BLaER1 treated with 17β-estradiol and CSF1 and Interleukin-3, amounts not matched to agents 10 nM and 100 nM (cell line): ENCODE data around the gene WWOX.

Source experiments
- H3K27ac ChIP-seq, 11 experiments: shearing (Covaris generic); formaldehyde crosslinking; 2 replicates each; pipeline ENCODE4 v1.8.1; 2022
- H3K27me3 ChIP-seq, 11 experiments: shearing (Covaris generic); formaldehyde crosslinking; 2 replicates each; pipeline ENCODE4 v1.8.1; 2022
- H3K36me3 ChIP-seq, 11 experiments: shearing (Covaris generic); formaldehyde crosslinking; 2 replicates each; pipeline ENCODE4 v1.8.1; 2022
- H3K4me1 ChIP-seq, 10 experiments: shearing (Covaris generic); formaldehyde crosslinking; 2 replicates each; pipeline ENCODE4 v1.8.1; 2022
- H3K4me2 ChIP-seq, 11 experiments: shearing (Covaris generic); formaldehyde crosslinking; 2 replicates each; pipeline ENCODE4 v1.8.1; 2022
- H3K4me3 ChIP-seq, 10 experiments: shearing (Covaris generic); formaldehyde crosslinking; 2 replicates each; pipeline ENCODE4 v1.8.1; 2022
- H3K9ac ChIP-seq, 11 experiments: shearing (Covaris generic); formaldehyde crosslinking; 2 replicates each; pipeline ENCODE4 v1.8.1; 2022
- H3K9me3 ChIP-seq, 11 experiments: shearing (Covaris generic); formaldehyde crosslinking; replicated peaks in 1 of 11; 2 replicates each; pipeline ENCODE4 v1.8.1; 2022
- H4K20me1 ChIP-seq, 11 experiments: shearing (Covaris generic); formaldehyde crosslinking; 2 replicates each; pipeline ENCODE4 v1.8.1; 2022
- Cebpa-rat ChIP-seq, 11 experiments: shearing (Covaris generic); IDR thresholded peaks; 2 replicates each; pipeline ENCODE4 v1.8.1; 2022

Gene WWOX

DNA sequence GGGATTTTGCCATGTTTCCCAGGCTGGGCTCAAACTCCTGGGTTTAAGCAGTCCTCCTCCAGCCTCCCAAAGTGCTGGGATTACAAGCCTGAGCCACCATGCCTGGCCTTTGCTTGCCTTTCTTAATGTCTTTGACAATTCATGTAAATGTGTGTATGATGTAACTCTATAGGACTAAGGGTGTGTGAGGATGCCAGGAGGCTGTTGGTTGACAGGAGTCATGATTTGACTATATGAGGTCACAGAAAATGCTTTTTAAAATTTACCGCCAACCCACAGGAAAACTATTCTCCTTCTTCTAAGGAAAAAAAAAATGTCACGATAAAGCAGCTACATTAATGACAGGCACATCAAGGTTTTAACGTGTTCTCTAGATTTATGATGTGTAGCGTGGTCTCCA lies 118.8 kb downstream of the WWOX start:
- H3K27ac ChIP-seq: no peak overlapping the region
- H3K4me3 ChIP-seq: no peak overlapping the region

DNA sequence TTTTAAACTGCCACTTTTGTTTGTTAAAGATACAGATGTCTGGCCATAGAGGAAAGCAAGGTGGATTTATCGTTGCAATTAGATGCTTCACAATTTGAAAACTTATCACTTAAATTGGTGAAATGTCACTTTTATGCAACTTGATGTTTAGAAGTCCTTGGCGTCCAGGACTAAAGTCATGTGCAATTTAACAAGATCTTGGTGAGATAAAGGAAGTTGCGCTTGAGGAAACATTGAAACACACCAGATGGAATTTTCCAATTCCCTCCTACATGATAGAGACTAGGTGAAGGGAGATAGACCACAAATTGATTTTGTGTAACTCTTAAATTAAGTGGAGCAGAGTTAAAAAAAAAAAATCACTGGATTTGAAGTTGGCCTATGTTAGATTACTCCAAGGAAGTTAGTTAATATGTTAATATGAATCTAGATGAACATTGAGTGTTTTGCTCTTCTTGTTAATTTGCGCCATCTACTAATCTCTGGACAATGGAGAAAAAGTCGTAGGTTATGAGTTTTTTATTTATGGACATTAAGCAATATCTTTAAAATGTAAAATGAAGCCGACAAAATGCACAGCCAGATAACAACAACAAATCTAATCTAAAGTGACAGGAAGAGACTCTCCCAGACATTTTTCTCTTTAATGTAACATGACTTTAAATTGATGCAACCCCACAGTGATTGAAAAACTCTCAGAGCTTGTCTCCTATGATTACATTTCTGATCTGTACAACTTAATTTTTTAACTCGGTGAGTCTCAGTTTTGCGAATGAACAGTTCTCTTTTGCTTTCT lies 119.6 kb downstream of the WWOX start:
- Histone ChIP-seq H3K9me3 (peaks cover 0 to 10% (median 0%) of the 10 kb centered on the region in 11 experiments; a peak in 3 of 22 replicates), H3K4me2 (no peak overlapping the region), H3K4me3 (no peak overlapping the region), H3K27ac (no peak overlapping the region), H4K20me1 (no peaks in the 10 kb centered on the region), H3K9ac (no peak overlapping the region), H3K36me3 (no peaks in the 10 kb centered on the region), H3K4me1 (peaks cover 0 to 9% (median 0%) of the 10 kb centered on the region in 10 experiments; a peak in 3 of 20 replicates), H3K27me3 (no peaks in the 10 kb centered on the region)
- no peak for TF ChIP-seq Cebpa-rat (IDR thresholded peaks at IDR 0.05)

More for the DNA sequence above, 118.8 kb downstream of the WWOX start:
- Histone ChIP-seq H3K27me3 (no peaks in the 10 kb centered on the region), H4K20me1 (no peaks in the 10 kb centered on the region), H3K9me3 (peaks cover 0 to 10% (median 0%) of the 10 kb centered on the region in 11 experiments; a peak in 3 of 22 replicates), H3K9ac (no peak overlapping the region), H3K4me2 (no peak overlapping the region), H3K36me3 (no peaks in the 10 kb centered on the region), H3K4me1 (peaks cover 0 to 9% (median 0%) of the 10 kb centered on the region in 10 experiments; a peak in 3 of 20 replicates)
- no peak for TF ChIP-seq Cebpa-rat (IDR thresholded peaks at IDR 0.05)

DNA sequence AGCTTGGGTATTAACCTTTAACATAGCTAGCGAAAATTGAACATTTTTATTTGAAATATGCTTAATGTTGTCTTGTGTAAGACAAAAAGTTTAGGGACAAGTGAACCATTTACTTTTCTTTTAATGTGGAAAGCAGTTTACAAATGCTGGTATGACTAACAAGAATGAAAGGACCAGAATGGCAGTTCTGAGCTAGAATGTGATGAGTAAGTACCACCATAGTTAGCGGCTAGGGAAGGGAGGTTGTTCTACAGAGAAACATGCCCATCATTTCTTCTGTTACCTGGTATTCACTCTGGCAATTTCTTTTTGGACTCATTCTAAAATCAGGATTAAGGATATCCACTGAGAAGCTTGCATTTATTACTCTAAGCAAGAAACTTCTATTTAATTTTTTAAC lies 121.1 kb downstream of the WWOX start:
- H3K27me3 ChIP-seq: no peaks in the 10 kb centered on the region
- H3K9ac ChIP-seq: no peak overlapping the region
- H3K4me1 ChIP-seq: peaks cover 0 to 9% (median 0%) of the 10 kb centered on the region in 10 experiments; a peak in 3 of 20 replicates
- no peak overlapping the region for H3K27ac ChIP-seq
- no peaks in the 10 kb centered on the region for H3K36me3 ChIP-seq
- H4K20me1 ChIP-seq: no peaks in the 10 kb centered on the region
- H3K9me3 ChIP-seq: peaks cover 0 to 1% (median 0%) of the 10 kb centered on the region in 11 experiments; a peak in 1 of 22 replicates
- no peak overlapping the region for H3K4me3 ChIP-seq
- no peak for TF ChIP-seq Cebpa-rat (IDR thresholded peaks at IDR 0.05)
- H3K4me2 ChIP-seq: no peak overlapping the region

DNA sequence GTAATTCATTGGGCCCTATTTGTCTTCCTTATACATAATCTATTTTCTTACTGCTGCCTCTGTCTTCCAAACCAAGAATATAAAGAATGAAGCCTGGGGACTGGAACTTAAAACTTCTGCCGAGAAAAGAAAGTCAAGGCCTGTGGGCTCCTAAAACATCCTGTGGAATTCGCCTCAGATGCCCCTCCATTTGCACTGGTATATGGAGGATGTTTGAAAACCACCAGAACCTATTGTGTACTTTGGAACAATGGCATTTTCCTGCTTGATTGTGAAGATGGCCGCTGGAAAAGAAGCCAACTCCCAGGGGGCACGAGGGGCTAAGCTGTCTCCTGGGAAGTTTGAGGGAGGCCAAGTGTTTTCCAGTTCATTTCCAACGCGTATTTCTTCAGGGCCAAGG lies 122.4 kb downstream of the WWOX start:
- Histone ChIP-seq H3K27me3 (no peaks in the 10 kb centered on the region), H3K27ac (no peak overlapping the region), H3K36me3 (no peaks in the 10 kb centered on the region), H3K9ac (no peak overlapping the region), H3K4me3 (no peak overlapping the region), H4K20me1 (no peaks in the 10 kb centered on the region), H3K4me1 (peaks cover 0 to 9% (median 0%) of the 10 kb centered on the region in 10 experiments; a peak in 3 of 20 replicates), H3K9me3 (no peaks in the 10 kb centered on the region), H3K4me2 (no peak overlapping the region; a peak in 1 of 22 replicates)
- no peak for TF ChIP-seq Cebpa-rat (IDR thresholded peaks at IDR 0.05)

DNA sequence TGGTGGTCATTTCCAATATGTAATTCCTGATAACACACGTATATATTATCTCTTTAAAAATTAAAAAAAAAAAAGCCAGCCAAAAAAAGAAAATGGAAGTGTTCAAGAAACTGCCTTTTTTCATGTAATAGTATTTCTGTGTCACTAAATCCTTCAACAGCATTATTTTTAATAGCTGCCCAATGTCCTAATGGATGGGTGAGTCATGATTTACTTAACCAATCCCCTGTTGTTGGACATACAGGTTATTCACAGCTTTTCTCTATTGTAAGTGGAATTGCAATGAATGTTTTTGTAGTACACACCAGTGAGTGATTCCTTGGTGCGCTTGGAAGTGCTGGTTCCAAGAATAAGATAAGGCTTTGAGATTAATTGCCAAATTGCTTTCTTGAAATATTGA lies 124.9 kb downstream of the WWOX start:
- H3K4me1 ChIP-seq: peaks cover 0 to 9% (median 4%) of the 10 kb centered on the region in 10 experiments; a peak in 7 of 20 replicates
- H4K20me1 ChIP-seq: no peaks in the 10 kb centered on the region
- no peaks in the 10 kb centered on the region for H3K27me3 ChIP-seq
- H3K9me3 ChIP-seq: no peaks in the 10 kb centered on the region
- H3K4me2 ChIP-seq: no peak overlapping the region
- H3K36me3 ChIP-seq: no peaks in the 10 kb centered on the region
- TF ChIP-seq Cebpa-rat (IDR thresholded peaks at IDR 0.05): no peak
- H3K9ac ChIP-seq: no peak overlapping the region
- H3K27ac ChIP-seq: no peak overlapping the region
- no peak overlapping the region for H3K4me3 ChIP-seq

DNA sequence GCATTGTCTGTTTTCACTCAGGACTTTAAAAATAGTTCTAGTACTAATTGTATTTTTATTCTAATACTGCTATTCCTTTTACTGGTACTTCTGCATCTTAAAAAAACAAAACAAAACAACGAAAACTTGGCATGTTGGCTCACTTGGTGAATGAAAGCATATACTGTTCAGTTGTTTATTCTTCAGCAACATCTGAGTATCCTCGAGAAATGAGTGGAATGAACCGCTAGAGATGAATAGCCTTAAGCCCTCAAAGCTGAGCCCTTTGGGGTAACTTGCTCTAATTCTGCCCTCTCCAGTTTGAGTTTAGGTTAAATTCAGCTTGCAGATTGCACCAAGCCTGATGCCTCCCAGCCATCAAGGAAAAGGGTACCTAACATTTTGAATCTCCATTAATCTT lies 126.5 kb downstream of the WWOX start:
- Histone ChIP-seq H3K27me3 (no peaks in the 10 kb centered on the region), H3K9ac (no peak overlapping the region), H3K4me2 (no peak overlapping the region), H4K20me1 (no peaks in the 10 kb centered on the region), H3K36me3 (no peaks in the 10 kb centered on the region), H3K4me1 (peaks cover 0 to 9% (median 4%) of the 10 kb centered on the region in 10 experiments; a peak in 7 of 20 replicates), H3K9me3 (no peaks in the 10 kb centered on the region), H3K4me3 (no peak overlapping the region), H3K27ac (no peak overlapping the region)
- no peak for TF ChIP-seq Cebpa-rat (IDR thresholded peaks at IDR 0.05)

DNA sequence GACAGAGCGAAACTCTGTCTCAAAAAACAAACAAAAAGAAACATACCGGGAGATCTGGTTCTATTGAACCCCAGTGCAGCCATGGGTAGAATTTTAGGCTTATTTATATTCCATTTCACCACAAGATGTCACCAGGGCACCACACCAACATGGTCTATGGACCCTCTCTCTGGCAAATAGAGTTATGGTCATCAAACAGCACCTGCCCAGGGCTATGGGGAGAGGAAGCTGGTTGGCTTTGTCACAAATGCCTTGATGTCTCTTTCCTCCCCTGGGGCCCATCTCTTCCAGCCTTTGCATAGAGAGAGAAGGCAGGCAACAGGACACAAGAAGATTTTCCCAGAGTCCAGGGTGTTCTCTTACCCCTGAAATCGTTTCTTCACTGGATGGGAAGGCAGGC lies 128.4 kb downstream of the WWOX start:
- H3K4me2 ChIP-seq: no peak overlapping the region
- H3K4me1 ChIP-seq: peaks cover 0 to 5% (median 0%) of the 10 kb centered on the region in 10 experiments; a peak in 4 of 20 replicates
- H3K27ac ChIP-seq: no peak overlapping the region
- H3K4me3 ChIP-seq: no peak overlapping the region
- TF ChIP-seq Cebpa-rat (IDR thresholded peaks at IDR 0.05): no peak
- no peaks in the 10 kb centered on the region for H3K36me3 ChIP-seq
- H3K9me3 ChIP-seq: no peaks in the 10 kb centered on the region
- H3K9ac ChIP-seq: no peak overlapping the region
- H3K27me3 ChIP-seq: no peaks in the 10 kb centered on the region
- no peaks in the 10 kb centered on the region for H4K20me1 ChIP-seq

DNA sequence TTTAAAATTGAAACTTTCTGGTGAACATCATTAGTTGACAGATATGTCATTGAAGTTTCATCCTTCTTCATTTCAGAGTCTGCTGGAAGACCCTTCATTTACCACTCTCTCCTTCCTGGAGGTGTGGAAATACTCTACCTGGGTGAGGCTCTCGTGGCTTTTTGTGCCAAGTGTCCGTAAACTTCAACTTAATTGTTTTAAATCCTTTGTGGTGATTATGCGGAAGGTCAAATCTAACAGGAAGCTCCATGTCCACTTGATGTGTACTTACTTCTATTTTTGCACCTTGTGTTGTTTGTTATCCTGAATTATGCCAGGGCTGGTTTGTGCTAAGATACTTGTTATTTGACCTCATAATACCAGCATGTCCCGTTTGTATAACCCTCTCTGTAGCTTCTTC lies 129.2 kb downstream of the WWOX start:
- Histone ChIP-seq H3K27ac (no peak overlapping the region), H3K4me2 (no peak overlapping the region), H4K20me1 (no peaks in the 10 kb centered on the region), H3K27me3 (no peaks in the 10 kb centered on the region), H3K36me3 (no peaks in the 10 kb centered on the region), H3K9ac (no peak overlapping the region), H3K4me3 (no peak overlapping the region), H3K4me1 (peaks cover 0 to 5% (median 0%) of the 10 kb centered on the region in 10 experiments; a peak in 4 of 20 replicates), H3K9me3 (no peaks in the 10 kb centered on the region)
- TF ChIP-seq Cebpa-rat (IDR thresholded peaks at IDR 0.05): no peak

DNA sequence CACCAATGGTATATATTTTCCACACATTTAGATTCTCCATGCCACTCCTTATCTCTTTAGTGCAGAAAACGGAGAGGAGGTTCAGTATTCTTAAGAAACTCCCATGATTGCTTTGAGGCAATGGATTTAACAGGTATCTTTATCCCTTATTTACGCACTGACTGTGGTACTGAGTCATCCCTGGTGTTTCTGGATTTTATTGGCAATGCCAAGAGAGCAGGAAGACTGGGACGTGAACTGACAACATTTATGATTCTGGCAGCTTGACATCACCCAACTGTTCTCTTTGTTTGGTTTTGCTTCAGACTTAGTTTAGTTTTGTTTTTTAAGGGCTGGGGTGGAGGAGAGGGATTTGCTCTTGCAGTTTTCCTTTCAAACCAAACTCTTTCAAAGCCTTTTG lies 131.4 kb downstream of the WWOX start:
- Histone ChIP-seq H3K27ac (no peak overlapping the region), H3K9ac (no peak overlapping the region), H3K4me2 (no peak overlapping the region), H3K36me3 (no peaks in the 10 kb centered on the region), H3K9me3 (no peaks in the 10 kb centered on the region), H3K27me3 (no peaks in the 10 kb centered on the region), H3K4me1 (peaks cover 0 to 5% (median 0%) of the 10 kb centered on the region in 10 experiments; a peak in 4 of 20 replicates), H3K4me3 (no peak overlapping the region), H4K20me1 (no peaks in the 10 kb centered on the region)
- no peak for TF ChIP-seq Cebpa-rat (IDR thresholded peaks at IDR 0.05)
